ENCODE measurements around the gene LHFPL5. TPM values are rescaled to one million over a fixed set of nuclear protein-coding genes. Genes with fewer than 3 reads are reported as not detected.

Gene LHFPL5
- total RNA-seq, 1 donor from 2014 or later = not detected

DNA sequence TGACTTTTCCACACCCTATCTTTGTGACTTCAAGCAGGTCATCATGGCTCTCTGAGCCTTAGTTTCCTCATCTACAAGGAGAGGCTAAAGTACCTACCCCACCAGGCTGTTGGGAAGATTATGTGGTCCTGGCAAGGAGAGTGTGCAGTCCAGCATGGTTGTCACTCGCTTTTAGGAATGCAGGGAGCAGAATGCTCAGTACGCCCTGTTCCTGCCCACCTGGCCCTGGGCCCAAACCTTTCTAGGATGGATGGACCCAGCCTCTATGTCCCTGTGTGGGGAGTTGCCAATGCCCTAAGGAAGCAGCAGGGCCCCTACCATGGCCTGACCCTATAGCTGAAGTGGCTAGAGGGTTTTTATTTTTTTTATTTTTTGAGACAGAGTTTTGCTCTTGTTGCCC lies 26.7 kb upstream of the LHFPL5 start:
- H3K4me1 ChIP-seq = peaks cover 0 to 4% of the 10 kb centered on the region in 2 donors
- TF ChIP-seq, protein P1, sequence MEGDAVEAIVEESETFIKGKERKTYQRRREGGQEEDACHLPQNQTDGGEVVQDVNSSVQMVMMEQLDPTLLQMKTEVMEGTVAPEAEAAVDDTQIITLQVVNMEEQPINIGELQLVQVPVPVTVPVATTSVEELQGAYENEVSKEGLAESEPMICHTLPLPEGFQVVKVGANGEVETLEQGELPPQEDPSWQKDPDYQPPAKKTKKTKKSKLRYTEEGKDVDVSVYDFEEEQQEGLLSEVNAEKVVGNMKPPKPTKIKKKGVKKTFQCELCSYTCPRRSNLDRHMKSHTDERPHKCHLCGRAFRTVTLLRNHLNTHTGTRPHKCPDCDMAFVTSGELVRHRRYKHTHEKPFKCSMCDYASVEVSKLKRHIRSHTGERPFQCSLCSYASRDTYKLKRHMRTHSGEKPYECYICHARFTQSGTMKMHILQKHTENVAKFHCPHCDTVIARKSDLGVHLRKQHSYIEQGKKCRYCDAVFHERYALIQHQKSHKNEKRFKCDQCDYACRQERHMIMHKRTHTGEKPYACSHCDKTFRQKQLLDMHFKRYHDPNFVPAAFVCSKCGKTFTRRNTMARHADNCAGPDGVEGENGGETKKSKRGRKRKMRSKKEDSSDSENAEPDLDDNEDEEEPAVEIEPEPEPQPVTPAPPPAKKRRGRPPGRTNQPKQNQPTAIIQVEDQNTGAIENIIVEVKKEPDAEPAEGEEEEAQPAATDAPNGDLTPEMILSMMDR (IDR thresholded peaks at IDR 0.05) = no peak
- no peaks in the 10 kb centered on the region for H3K27me3 ChIP-seq
- no peak for DNase-seq (ENCODE audit: low spot score in 2 of 2)
- intact Hi-C loops (cut with DNase I) = no loop called here
- no peaks in the 10 kb centered on the region for H3K36me3 ChIP-seq
- no peak overlapping the region for H3K4me3 ChIP-seq
- H3K9me3 ChIP-seq = no peaks in the 10 kb centered on the region
- no peak overlapping the region for H3K27ac ChIP-seq

DNA sequence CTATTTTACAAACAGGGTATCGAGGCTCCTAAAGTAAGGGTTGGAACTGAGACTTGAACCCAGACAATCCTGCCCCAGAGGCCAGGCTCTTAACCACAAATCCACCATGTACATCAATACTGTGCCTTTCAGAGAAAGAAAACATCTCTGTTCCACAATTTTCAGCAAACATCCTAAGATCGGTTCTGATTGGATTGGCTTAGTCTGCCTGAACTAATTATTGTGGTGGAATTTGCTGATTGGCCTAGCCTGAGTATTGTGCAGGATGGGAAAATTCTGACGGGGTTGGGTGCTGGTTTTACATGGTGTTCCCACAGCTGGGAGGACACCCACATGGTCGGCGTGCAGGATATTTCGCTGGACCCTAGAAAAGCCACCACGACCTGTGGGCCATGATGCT lies 24.4 kb upstream of the LHFPL5 start, which contains the start of gene CLPSL1:
CLPSL1 (plus strand) TSS at position 301 of the 400 bp plus-strand sequence; CDS start at position 393, 92 bp downstream.
- no peaks in the 10 kb centered on the region for H3K27me3 ChIP-seq
- no peak within 1 kb of the TSS for H3K4me3 ChIP-seq
- no peaks in the 10 kb centered on the region for H3K36me3 ChIP-seq
- H3K4me1 ChIP-seq = peaks cover 0 to 4% of the 10 kb centered on the region in 2 donors
- H3K9me3 ChIP-seq = no peaks in the 10 kb centered on the region
- H3K27ac ChIP-seq = no peak within 1 kb of the TSS
- DNase-seq (ENCODE audit: low spot score in 2 of 2) = no peak
- intact Hi-C loops (cut with DNase I) = no loop called here
- TF ChIP-seq, protein P1 (IDR thresholded peaks at IDR 0.05) = no peak

DNA sequence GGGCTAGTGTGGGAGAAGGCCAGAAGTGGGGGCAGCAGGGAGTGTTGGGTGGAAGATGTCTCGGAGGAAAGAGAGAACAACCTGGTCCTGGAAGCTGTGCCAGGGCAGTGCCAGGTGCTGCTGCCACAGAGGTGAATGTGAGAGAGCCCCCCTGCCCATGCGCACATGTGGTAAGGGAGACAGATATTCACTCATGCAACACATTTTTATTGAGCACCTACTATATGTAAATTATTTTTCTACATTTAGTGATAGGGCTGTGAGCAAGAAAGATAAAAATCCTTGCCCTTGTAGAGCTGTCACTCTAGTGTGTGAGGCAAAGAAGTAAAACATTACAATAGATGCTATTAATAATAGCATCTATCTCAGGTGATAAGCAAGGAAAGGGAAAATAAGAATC lies 23.9 kb upstream of the LHFPL5 start:
- intact Hi-C loops (cut with DNase I) = no loop called here
- no peaks in the 10 kb centered on the region for H3K27me3 ChIP-seq

DNA sequence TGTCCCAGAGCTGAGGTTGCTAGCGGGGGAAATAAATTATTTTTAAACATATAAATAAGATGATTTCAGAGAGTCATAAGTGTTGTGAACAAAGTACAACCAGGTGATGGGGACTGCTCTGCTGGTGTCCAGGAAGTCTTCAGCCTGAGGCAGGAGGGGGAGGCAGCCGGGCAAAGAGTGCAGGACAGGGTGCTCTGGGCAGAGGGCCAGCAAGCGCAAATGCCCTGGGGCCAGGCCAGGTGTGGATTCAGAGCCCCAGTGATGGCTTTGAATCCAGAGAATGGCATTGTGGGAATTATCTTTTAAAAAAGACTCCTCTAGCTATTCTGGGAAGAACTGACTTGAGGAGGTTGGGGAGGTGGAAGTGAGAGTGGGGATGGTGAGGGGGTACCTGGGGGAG lies 22.7 kb upstream of the LHFPL5 start:
- H3K36me3 ChIP-seq = no peaks in the 10 kb centered on the region
- no peak overlapping the region for H3K27ac ChIP-seq
- no peaks in the 10 kb centered on the region for H3K4me1 ChIP-seq
- DNase-seq (ENCODE audit: low spot score in 2 of 2) = no peak
- TF ChIP-seq, protein P1 (IDR thresholded peaks at IDR 0.05) = no peak
- H3K4me3 ChIP-seq = no peak overlapping the region
- intact Hi-C loops (cut with DNase I) = no loop called here
- no peaks in the 10 kb centered on the region for H3K27me3 ChIP-seq
- no peaks in the 10 kb centered on the region for H3K9me3 ChIP-seq

More for the DNA sequence above, 23.9 kb upstream of the LHFPL5 start:
- Histone ChIP-seq H3K9me3 (no peaks in the 10 kb centered on the region), H3K4me1 (peaks cover 0 to 3% of the 10 kb centered on the region in 2 donors), H3K36me3 (no peaks in the 10 kb centered on the region), H3K4me3 (no peak overlapping the region), H3K27ac (no peak overlapping the region)
- no peak for DNase-seq (ENCODE audit: low spot score in 2 of 2)
- TF ChIP-seq, protein P1 (IDR thresholded peaks at IDR 0.05) = no peak

DNA sequence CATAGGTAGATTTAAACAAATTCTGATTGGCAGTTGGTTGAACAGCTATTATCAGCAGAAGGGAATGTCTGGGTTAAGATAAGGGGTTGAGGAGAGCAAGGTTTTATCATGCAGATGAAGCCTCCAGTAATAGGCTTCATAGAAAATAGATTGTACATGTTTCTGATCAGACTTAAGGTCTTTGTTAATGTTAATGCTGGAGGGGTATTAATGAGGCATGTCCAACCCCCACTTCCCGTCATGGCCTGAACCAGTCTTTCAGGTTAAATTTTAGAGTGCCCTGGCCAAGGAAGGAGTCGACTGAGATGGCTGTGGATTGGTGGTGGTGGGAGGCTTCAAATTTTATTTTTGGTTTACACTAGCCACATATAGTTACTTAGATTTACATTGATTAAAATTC lies 21.0 kb upstream of the LHFPL5 start:
- Histone ChIP-seq H3K4me3 (no peak overlapping the region), H3K27ac (no peak overlapping the region), H3K27me3 (no peaks in the 10 kb centered on the region), H3K4me1 (no peaks in the 10 kb centered on the region), H3K9me3 (no peaks in the 10 kb centered on the region), H3K36me3 (no peaks in the 10 kb centered on the region)
- no peak for DNase-seq (ENCODE audit: low spot score in 2 of 2)
- TF ChIP-seq, protein P1 (IDR thresholded peaks at IDR 0.05) = no peak
- intact Hi-C loops (cut with DNase I) = no loop called here

DNA sequence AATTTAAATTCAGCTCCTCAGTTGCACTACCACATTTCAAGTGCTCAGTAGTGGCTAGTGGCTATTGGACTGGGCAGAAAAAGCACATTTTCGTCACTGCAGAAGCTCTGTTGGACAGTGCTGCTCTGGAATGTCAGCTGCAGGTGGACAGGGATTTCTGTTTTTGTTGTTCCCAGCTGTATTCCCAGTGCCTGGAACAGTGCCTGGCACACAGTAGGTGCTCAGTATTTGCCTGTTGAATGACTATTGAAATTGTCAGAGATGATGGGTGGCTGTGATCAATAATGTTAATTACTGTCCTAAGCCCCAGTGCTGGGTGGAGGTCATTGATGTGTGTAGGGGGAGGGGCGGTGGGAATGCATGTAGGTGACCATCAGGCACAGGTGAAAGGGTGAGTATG lies 18.9 kb upstream of the LHFPL5 start:
- Histone ChIP-seq H3K27me3 (no peaks in the 10 kb centered on the region), H3K27ac (no peak overlapping the region), H3K36me3 (no peaks in the 10 kb centered on the region), H3K4me1 (no peaks in the 10 kb centered on the region), H3K4me3 (no peak overlapping the region), H3K9me3 (no peaks in the 10 kb centered on the region)
- TF ChIP-seq, protein P1 (IDR thresholded peaks at IDR 0.05) = no peak
- intact Hi-C loops (cut with DNase I) = no loop called here
- no peak for DNase-seq (ENCODE audit: low spot score in 2 of 2)
